Fibroblast of upper back skin (primary cell): ENCODE data around the gene WNK2.

Experiments used
- DNase-seq: peaks from one replicate; pipeline ENCODE4 v3.0.0-alpha.2; 2013

WNK2 gene

GRCh38 chr9:93164085-93164484 is 19.9 kb upstream of the WNK2 start:
- no peak for DNase-seq

GRCh38 chr9:93166699-93167098 is 17.2 kb upstream of the WNK2 start:
- no peak for DNase-seq

DNA sequence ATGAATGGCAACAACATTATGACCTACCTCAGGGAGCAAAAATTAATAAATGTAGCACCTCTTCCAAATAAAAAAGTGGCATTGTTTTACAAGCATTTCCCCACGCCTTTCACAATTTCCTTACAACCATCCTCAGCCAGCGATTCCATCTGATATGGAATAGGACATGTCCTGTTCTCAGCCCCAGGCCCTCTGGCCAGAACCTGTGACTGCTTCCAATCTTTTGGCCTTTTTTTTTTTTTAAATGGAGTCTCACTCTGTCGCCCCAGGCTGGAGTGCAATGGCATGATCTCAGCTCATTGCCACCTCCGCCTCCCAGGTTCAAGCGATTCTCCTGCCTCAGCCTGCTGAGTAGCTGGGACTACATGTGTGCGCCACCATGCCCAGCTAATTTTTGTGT is 16.8 kb upstream of the WNK2 start:
- no peak for DNase-seq

DNA sequence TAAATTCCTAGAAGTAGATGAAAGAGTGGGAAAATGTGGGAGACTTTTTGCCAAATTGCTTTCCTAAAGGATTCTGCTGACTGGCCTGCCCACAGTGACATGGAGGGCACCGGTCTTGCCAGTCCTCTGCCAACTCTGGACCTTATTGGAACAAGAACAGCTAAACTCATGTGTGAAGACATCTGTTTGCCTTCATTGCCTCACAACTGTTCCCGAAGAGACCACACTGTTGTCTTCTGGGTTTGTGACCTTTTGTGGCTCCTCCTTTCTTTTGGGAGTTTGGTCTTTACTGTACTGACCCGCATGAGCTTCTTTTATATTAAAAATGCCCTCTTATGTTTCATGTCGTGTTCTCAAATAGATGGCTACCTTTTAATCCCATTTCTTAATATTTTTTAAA is 16.1 kb upstream of the WNK2 start:
- no peak for DNase-seq

DNA sequence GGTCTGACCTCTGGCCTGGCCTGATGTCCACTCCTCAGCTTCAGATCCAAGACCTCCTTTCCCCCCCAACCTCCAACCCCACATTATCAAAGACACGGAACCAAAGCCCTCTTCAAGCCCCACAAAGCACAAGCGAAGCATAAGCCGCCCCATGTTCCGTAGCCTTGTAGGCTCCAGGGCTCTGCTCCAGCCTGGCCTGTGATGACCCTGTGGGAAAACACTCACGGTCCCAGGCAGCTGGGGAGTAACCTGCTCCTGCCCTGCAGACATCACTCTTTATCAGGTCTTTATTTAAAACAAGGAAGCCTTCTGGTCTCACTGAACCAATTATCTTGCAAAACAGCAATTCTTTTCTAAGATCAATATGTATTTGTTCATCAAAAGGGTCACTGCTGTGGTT is 15.4 kb upstream of the WNK2 start:
- no peak for DNase-seq

DNA sequence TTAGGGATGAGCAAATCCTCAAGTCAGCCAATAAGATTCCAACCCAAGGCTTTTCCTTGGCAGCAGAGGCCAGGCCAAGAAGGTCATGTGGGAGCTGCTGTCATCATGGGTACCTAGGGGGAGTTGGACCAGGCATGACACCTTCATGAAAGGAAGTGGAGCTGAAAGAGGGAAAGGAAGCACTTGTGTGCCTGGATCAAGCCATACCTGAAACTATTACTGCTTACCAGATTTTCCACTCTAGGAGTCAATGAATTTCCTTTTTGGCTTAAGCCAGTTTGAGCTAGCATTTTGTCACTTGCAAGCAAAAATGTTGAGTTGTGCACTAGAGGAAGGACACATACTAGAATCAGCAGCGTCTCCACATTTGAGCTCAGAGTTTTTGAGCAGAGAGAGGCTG is 14.5 kb upstream of the WNK2 start:
- no peak for DNase-seq

GRCh38 chr9:93170571-93170970 is 13.4 kb upstream of the WNK2 start:
- DNase-seq = no peak

GRCh38 chr9:93171261-93171990 is 12.5 kb upstream of the WNK2 start:
- no peak for DNase-seq

DNA sequence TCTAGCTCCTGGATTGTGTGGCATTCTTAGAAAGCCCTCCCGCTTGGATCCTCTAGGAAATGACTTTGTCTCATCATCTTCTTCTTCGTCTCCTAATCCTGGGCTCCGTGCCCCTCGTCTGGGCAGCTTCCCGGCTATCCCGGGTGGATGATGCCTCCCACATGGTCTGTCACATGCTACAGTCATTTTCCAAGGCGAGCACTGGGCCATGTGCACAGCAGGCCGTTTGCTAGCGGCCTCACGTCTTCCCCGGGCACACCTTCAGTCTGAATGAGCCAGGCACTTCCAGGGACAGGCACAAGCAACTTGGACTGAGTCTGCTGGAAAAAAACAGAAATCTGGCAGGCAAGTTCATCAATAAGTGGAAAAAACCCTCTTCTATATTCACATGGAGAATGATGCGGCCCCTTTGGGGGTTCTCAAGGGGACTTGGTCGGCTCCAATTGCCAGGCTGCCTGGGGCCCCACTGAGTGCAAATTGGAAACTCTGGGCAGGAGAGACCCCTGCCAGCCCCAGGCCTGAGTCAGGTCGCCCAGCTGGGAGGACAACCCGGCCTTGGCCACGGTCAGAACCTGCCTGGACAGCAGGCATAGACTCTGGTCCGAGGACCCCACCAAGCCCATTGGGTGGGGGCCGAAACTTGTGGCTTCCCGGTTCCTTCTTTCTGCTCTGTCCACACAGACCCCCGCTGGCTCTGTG is 11.1 kb upstream of the WNK2 start:
- no peak for DNase-seq

- no peak for DNase-seq
Measured at GRCh38 chr9:93173365-93174051, 10.4 kb upstream of the WNK2 start.

- DNase-seq = no peak
Measured at GRCh38 chr9:93174976-93175375, 9.0 kb upstream of the WNK2 start.

- no peak for DNase-seq
Measured at GRCh38 chr9:93177676-93178075, 6.3 kb upstream of the WNK2 start.

DNA sequence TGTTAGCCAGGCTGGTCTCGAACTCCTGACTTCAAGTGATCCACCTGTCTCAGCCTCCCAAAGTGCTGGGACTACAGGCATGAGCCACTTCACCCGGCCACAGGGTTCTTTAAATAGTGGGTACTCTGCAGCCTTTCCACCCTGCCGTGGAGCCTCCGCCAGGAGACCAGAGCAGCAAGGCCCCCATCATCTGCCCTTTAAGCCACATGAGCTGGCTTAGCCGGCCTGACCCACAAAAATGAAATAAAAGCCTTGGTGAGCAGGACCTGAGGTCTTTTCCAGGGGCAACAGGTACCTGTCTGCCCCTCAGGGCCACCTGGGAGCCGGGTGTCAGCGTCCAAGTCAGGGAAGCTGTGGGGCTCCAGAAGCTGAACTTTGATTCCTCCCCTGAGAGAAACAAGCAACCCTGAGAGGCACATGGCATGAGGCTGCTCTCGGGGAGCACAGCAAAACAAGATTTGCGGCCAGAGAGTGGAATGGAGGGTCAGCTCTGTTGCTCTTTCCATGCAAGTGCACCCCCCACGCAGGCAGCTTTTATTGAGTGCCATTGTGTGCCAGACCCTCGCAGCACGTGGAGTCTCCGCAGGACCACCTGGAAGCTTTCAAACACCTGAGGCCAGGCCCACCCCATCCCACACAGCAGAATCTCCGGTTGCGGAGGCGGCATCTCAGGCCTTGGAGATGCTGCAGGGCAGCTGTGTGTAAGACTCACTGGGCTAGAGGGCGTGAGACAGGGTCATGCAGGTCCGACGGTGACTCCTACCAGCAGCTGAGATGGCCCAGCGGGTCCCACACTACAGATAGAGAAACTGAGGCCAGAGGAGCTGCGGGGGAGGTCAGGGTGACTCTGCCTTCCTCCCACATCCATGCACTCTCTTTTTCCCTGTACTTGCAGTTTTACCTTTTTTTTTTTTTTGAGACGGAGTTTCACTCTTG is 4.8 kb upstream of the WNK2 start:
- no peak for DNase-seq

DNA sequence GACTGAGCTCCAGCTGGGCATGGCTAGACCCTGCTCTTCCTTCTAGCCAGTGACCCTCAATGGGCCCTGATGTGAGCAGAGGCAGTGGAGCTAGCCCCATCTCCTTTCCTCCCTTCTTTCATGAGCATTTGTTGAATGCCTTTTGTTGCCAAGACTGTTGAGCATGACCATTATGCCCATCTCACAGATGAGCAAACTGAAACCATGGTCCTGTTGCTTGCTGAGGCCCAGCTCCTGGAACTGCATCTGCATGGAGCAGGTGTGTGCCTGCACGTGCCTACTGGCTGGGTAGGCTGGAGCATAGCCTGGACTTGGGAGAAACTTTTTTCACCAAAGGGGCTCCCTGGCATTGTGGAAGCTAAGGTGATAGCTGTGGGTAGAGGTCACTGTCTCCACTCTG is 3.0 kb upstream of the WNK2 start:
- no peak for DNase-seq

- DNase-seq = no peak
Measured at GRCh38 chr9:93181672-93182435, 2.1 kb upstream of the WNK2 start.

DNA sequence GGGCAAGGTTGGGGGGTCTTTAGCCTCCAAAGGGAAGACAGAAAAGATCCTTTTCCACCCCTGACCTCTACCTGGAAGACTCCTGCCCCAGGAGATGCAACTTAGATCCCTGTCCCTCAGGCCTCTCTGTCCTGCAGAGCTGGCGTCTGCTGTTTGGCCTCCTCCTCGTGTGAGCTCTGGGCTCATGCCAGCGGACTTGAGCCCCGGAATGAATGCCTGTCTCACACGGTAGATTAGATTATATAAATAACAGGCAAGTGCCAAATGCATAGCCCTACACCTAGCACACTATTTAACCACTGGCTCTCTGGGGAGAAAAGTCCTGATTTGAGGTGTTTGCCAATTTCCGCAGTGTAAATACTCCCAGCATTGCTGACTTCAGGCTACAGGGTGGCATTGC is 1.4 kb upstream of the WNK2 start:
- no peak for DNase-seq

DNA sequence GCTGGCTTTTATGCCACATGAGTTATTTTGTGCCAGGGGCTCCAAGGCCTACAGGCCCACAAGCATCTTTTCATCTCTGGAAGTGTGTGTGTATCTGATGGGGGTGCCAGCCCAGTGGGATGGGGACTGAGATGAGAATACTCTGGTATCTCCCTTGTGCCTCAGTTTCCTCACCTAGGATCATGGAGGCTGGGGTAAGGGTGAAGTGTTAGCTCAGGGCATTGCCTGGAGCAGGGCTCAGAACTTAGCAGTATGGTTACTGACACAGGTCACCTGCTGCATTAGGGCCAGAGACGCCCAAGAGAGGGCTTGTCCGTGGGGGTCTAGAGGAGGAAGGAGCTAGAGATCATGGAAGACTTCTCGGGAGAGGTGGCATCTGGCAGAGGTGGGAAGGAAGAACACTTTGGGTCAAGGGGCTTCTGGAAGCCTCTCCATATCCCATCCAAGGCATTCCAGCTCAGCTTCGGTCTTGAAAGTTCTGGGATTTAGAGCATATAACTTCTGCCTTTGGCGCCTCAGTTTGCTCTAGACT is 742 bp upstream of the WNK2 start:
- DNase-seq = no peak

DNA sequence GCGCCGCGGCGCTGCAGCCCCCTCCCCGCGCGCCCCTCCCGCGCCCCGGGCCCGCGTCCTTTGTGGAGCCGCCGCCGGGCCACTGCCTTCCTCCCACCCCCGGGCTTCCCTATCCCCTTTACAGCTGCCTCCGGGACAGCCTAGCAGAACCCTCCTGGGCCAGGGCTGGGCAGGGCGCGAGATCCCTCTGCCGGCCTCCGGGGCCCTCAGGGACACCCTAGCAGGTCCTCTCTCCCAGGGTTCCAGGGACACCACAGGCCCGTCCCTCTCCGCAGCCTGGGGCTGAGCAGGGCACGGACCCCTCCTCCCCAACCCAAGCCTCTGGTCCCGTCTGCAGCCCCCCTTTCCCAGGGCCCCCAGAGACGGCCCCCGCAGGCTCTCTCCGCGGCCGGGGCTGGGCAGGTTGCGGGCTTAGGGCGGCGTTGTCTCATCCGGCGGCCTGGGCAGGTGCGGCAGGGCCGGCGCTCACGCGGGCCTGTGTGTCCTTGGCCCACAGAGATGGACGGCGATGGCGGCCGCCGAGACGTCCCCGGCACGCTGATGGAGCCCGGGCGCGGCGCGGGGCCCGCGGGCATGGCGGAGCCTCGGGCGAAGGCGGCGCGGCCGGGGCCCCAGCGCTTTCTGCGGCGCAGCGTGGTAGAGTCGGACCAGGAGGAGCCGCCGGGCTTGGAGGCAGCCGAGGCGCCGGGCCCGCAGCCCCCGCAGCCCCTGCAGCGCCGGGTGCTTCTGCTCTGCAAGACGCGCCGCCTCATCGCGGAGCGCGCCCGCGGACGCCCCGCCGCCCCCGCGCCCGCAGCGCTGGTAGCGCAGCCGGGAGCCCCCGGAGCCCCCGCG is 710 bp downstream of the WNK2 start:
- DNase-seq = no peak

GRCh38 chr9:93185266-93186214 is 1.6 kb downstream of the WNK2 start:
- DNase-seq = no peak
